ENCODE data around the gene MAML2. TPM values are rescaled to one million over a fixed set of nuclear protein-coding genes. Genes with fewer than 3 reads are reported as not detected.

Gene MAML2
- total RNA-seq, 1 experiment from 2014 or later: 2.9 TPM

DNA sequence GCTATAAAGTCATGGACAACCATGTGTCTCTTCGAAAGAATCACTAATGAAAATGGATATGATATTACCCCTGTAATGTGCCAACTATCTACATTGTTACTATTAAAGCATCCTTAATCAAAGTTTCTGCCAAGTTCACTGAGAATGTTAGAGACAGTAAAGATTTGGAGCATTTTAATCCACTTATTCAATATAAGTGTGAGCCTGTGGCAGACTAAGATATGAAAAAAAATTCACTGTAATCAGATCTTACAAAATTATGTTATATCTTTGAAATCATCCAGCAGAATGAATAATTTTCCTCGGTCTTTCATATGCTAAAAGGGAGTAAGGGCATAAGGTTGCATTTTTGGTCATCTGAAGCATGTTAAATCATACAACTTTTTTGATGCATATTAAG lies 49.9 kb downstream of the MAML2 start:
- Histone ChIP-seq H3K36me3 (ENCODE audit: control insufficient read depth, insufficient read depth, low read length) (no peaks in the 10 kb centered on the region), H3K4me3 (ENCODE audit: low read depth in 2 of 2, low read length in 2 of 2) (no peak overlapping the region), H3K27ac (ENCODE audit: low read length) (no peak overlapping the region), H3K9me3 (ENCODE audit: control insufficient read depth, insufficient read depth, low read depth, low read length) (no peaks in the 10 kb centered on the region), H3K27me3 (ENCODE audit: control insufficient read depth, insufficient read depth, low read length) (no peaks in the 10 kb centered on the region), H3K4me1 (ENCODE audit: control insufficient read depth, insufficient read depth, low read length) (no peaks in the 10 kb centered on the region)
- in situ Hi-C loops (cut with HindIII; ENCODE audit: low pct_unique_long_range_greater_than_20kb, low sequenced_read_pairs): no loop called here
- DNase-seq (ENCODE audit: low read depth, low spot score) (no peak), ATAC-seq (no peak)
- BruUV-seq (replicated peaks): no TSS peak
- intact Hi-C loops (cut with micrococcal nuclease; ENCODE audit: unreplicated experiment): no loop called here
- no peak for TF ChIP-seq POLR2AphosphoS5 (IDR thresholded peaks at IDR 0.05; ENCODE audit: low read depth, low read length)
- TF ChIP-seq, protein P1, sequence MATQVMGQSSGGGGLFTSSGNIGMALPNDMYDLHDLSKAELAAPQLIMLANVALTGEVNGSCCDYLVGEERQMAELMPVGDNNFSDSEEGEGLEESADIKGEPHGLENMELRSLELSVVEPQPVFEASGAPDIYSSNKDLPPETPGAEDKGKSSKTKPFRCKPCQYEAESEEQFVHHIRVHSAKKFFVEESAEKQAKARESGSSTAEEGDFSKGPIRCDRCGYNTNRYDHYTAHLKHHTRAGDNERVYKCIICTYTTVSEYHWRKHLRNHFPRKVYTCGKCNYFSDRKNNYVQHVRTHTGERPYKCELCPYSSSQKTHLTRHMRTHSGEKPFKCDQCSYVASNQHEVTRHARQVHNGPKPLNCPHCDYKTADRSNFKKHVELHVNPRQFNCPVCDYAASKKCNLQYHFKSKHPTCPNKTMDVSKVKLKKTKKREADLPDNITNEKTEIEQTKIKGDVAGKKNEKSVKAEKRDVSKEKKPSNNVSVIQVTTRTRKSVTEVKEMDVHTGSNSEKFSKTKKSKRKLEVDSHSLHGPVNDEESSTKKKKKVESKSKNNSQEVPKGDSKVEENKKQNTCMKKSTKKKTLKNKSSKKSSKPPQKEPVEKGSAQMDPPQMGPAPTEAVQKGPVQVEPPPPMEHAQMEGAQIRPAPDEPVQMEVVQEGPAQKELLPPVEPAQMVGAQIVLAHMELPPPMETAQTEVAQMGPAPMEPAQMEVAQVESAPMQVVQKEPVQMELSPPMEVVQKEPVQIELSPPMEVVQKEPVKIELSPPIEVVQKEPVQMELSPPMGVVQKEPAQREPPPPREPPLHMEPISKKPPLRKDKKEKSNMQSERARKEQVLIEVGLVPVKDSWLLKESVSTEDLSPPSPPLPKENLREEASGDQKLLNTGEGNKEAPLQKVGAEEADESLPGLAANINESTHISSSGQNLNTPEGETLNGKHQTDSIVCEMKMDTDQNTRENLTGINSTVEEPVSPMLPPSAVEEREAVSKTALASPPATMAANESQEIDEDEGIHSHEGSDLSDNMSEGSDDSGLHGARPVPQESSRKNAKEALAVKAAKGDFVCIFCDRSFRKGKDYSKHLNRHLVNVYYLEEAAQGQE (IDR thresholded peaks at IDR 0.05; ENCODE audit: insufficient read depth in 1 of 2, low read depth in 2 of 2, low read length in 1 of 2): no peak
- TF ChIP-seq SIN3A (IDR thresholded peaks at IDR 0.05; ENCODE audit: borderline replicate concordance, insufficient read depth, low read depth, low read length): no peak
- no peak for TF ChIP-seq TCF7L2 (IDR thresholded peaks at IDR 0.05; ENCODE audit: low read depth, low read length)
- TF ChIP-seq, protein P2, sequence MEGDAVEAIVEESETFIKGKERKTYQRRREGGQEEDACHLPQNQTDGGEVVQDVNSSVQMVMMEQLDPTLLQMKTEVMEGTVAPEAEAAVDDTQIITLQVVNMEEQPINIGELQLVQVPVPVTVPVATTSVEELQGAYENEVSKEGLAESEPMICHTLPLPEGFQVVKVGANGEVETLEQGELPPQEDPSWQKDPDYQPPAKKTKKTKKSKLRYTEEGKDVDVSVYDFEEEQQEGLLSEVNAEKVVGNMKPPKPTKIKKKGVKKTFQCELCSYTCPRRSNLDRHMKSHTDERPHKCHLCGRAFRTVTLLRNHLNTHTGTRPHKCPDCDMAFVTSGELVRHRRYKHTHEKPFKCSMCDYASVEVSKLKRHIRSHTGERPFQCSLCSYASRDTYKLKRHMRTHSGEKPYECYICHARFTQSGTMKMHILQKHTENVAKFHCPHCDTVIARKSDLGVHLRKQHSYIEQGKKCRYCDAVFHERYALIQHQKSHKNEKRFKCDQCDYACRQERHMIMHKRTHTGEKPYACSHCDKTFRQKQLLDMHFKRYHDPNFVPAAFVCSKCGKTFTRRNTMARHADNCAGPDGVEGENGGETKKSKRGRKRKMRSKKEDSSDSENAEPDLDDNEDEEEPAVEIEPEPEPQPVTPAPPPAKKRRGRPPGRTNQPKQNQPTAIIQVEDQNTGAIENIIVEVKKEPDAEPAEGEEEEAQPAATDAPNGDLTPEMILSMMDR (IDR thresholded peaks at IDR 0.05): no peak
- CTCF ChIA-PET: no interaction called here
- POLR2A ChIA-PET: no interaction called here

DNA sequence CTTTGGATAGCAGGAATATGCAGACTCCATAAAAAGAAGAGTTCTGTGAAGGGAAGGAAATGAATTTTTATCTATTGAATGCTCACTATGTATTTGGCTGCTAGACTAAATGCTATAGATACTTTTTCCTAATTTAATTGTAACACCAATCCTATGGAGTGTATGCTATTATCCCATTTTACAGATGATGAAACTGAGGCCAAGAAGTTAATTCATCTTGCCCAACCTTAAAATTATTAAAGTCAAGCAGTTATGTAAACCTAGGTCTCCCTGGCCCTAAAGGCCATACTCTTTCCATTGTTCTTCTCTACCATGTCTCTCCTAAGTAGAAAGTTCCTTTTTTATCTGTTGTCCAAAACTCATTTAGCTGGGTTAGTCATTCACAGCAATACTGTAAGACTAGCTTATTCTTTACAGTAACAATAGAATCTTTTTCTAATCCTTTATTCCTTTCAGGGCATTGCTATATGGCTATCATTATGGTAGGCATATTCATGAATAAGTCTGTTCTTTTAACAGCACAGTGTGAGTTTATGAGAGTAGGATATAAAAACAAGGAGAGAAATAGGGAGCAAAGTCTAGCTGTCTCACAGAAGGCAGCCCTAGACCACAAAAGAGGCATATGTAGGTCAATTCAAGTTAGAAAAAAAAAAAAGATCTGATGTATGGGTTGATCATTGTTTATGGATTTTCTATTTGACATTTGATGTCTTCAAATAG lies 50.5 kb downstream of the MAML2 start:
- in situ Hi-C loops (cut with HindIII; ENCODE audit: low pct_unique_long_range_greater_than_20kb, low sequenced_read_pairs): no loop called here
- ChIA-PET CTCF (no interaction called here), POLR2A (interaction anchor here (0.7 kb wide), 1 partner anchor 843 kb away, joined by 3 read pairs; no protein-coding TSS in a partner anchor)
- no peak overlapping the region for H3K27ac ChIP-seq (ENCODE audit: low read length)
- H3K4me1 ChIP-seq (ENCODE audit: control insufficient read depth, insufficient read depth, low read length): no peaks in the 10 kb centered on the region
- BruUV-seq (replicated peaks): no TSS peak
- intact Hi-C loops (cut with micrococcal nuclease; ENCODE audit: unreplicated experiment): no loop called here
- ATAC-seq (no peak), DNase-seq (ENCODE audit: low read depth, low spot score) (no peak)
- H3K9me3 ChIP-seq (ENCODE audit: control insufficient read depth, insufficient read depth, low read depth, low read length): no peaks in the 10 kb centered on the region
- H3K4me3 ChIP-seq (ENCODE audit: low read depth in 2 of 2, low read length in 2 of 2): no peak overlapping the region
- no peaks in the 10 kb centered on the region for H3K27me3 ChIP-seq (ENCODE audit: control insufficient read depth, insufficient read depth, low read length)
- TF ChIP-seq, protein P1 (IDR thresholded peaks at IDR 0.05; ENCODE audit: insufficient read depth in 1 of 2, low read depth in 2 of 2, low read length in 1 of 2): no peak
- TF ChIP-seq SIN3A (IDR thresholded peaks at IDR 0.05; ENCODE audit: borderline replicate concordance, insufficient read depth, low read depth, low read length) (no peak), POLR2AphosphoS5 (IDR thresholded peaks at IDR 0.05; ENCODE audit: low read depth, low read length) (no peak), TCF7L2 (IDR thresholded peaks at IDR 0.05; ENCODE audit: low read depth, low read length) (no peak)
- TF ChIP-seq, protein P2 (IDR thresholded peaks at IDR 0.05): no peak
- no peaks in the 10 kb centered on the region for H3K36me3 ChIP-seq (ENCODE audit: control insufficient read depth, insufficient read depth, low read length)

All from Panc1 (cell line).